ENCODE results near the gene FKBP1A.
A peak's percentile ranks its signal among the peaks of the same experiment; 100 is the strongest.

Gene FKBP1A

DNA sequence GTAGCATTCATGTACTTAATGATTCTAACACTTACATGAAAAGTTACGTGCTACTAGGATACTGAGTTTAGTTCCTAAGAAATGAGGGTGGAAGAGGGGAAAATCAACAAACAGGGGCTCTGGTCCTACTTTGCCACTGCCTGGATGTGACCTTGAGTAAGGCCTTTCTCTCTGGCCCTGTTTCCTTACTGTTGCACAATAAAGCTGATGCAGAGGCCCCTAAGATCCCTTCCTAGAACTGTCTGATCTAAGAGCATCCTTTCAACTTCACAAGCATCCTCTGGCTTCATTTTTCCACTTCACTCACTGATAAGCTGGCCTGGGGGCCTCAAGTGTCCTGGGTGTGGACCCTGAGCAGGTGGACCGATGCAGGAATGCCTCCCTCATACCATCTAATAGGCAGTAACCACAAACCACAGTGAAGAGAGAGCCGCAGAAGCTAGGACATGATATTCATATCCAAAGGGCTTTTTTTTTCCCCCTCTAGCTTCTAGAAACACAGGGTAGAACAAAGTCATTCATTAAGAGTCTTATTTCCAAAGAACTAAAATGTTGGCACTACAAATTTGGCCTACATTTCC is 21.6 kb downstream of the FKBP1A start:
- no peak for DNase-seq
- H3K9me3 Mint-ChIP-seq, result no peaks in the 10 kb centered on the region
- H3K27ac Mint-ChIP-seq, result peak overlapping the region; percentile 73
- peaks cover 97% of the 10 kb centered on the region for H3K36me3 Mint-ChIP-seq (ENCODE audit: low read depth)
- H3K4me1 Mint-ChIP-seq (ENCODE audit: low read depth), result peaks cover 46% of the 10 kb centered on the region
- no peak overlapping the region for H3K4me3 Mint-ChIP-seq
- H3K27me3 Mint-ChIP-seq, result no peaks in the 10 kb centered on the region

DNA sequence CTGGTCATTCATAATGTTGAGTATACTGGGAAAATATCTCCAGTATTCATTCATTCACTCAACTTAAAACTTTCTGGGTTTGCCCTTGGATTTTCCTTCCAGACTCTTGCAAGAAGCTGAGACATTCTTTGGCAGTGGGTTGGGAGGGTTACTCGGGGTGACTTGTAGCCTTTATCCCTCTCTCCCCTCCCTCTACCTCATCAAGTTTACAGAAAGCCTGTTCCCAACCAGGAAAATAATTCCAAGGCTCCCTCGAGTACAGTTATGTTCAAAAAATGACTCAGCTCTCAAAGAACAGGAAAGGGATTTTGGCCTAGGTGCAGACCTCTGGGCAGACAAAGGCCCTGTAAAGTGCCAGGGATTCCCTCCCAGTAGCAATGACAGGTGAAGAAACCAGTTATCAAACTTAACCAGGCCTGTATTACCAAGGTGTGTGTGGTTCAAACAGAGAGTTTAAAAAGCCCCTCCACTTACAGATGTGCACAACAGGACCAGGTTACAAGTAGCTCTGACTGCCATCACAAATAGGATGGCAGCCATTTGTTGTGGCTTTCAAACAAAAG is 22.2 kb downstream of the FKBP1A start:
- H3K4me1 Mint-ChIP-seq (ENCODE audit: low read depth), result peaks cover 45% of the 10 kb centered on the region
- peaks cover 97% of the 10 kb centered on the region for H3K36me3 Mint-ChIP-seq (ENCODE audit: low read depth)
- no peaks in the 10 kb centered on the region for H3K27me3 Mint-ChIP-seq
- peak overlapping the region; percentile 55 for H3K27ac Mint-ChIP-seq
- no peak for DNase-seq
- H3K4me3 Mint-ChIP-seq, result no peak overlapping the region
- no peaks in the 10 kb centered on the region for H3K9me3 Mint-ChIP-seq

DNA sequence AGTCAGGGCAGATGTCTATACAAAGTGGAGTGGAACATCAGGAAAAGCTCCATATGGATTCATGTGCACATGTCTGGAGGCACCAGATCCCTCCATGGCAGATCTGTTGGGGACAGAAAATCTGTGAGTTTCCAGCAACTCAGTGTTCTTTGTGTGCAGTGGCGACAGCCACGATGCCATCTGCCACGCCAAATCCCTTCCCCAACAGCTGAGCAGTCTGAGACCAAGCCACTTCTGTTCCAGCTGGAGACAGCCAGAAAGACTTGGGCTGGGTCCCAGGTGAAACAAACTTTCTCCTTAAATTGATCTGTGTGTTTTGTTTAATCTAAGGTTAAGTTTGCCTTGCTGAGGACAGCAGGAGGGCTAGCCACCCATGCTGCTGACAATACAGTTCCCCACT is 22.9 kb downstream of the FKBP1A start:
- no peaks in the 10 kb centered on the region for H3K27me3 Mint-ChIP-seq
- H3K9me3 Mint-ChIP-seq, result no peaks in the 10 kb centered on the region
- no peak for DNase-seq
- H3K4me3 Mint-ChIP-seq, result no peak overlapping the region
- H3K36me3 Mint-ChIP-seq (ENCODE audit: low read depth), result peaks cover 97% of the 10 kb centered on the region
- peaks cover 49% of the 10 kb centered on the region for H3K4me1 Mint-ChIP-seq (ENCODE audit: low read depth)
- peak overlapping the region; percentile 85 for H3K27ac Mint-ChIP-seq

DNA sequence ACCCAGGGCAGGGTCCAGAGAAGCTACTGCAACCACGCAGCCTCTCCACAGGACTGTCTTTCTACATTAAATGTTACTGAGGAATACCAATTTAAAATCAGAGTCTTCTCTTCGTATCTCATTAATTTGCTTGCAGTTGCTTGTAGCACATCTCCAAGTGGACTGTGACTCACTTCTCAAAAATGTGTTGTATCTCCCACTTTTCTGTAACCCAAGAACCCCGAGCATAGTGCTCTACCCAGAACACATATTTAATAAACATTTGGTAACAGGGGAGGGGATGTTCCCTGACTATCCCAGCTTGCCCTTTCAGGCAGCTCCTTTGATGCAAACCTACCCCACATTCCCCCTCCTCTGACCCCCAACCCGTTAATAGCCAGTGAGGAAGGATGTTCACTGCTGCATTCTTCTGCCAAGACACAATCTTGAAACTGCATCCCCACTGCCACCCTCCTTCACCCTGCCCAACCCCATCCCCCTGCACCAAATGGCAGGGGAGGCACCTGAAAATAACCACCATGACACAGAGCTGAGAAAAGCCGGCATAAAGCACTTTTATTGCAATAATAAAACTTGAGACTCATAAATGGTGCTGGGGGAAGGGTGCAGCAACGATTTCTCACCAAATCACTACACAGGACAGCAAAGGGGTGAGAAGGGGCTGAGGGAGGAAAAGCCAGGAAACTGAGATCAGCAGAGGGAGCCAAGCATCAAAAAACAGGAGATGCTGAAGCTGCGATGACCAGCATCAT is 24.2 kb downstream of the FKBP1A start:
- peaks cover 97% of the 10 kb centered on the region for H3K36me3 Mint-ChIP-seq (ENCODE audit: low read depth)
- peaks cover 56% of the 10 kb centered on the region for H3K4me1 Mint-ChIP-seq (ENCODE audit: low read depth)

DNA sequence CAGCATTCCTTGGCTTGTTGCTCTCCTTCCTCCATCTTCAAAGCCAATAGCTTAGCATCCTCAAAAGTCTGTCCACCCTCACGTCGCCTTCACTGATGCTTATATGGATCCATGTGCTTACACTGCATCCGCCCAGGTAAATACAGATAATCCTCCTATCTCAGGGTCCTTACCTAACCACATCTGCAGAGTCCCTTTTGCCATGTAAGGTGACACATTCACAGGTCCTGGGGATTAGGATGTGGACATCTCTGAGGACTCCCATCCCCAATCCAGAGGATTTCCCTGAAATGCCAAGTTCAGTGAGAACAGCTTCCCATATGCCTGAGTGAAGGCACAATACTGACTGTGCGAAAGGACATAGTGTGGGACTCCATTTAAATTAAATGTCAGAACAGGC is 25.4 kb downstream of the FKBP1A start:
- Mint-ChIP-seq H3K27ac (no peak overlapping the region), H3K4me3 (no peak overlapping the region), H3K27me3 (no peaks in the 10 kb centered on the region), H3K4me1 (ENCODE audit: low read depth) (peaks cover 60% of the 10 kb centered on the region), H3K9me3 (no peaks in the 10 kb centered on the region), H3K36me3 (ENCODE audit: low read depth) (peaks cover 98% of the 10 kb centered on the region)
- DNase-seq, result no peak

More for the DNA sequence above, 24.2 kb downstream of the FKBP1A start:
- Mint-ChIP-seq H3K9me3 (no peaks in the 10 kb centered on the region), H3K4me3 (no peak overlapping the region), H3K27ac (peak overlapping the region; percentile 79), H3K27me3 (no peaks in the 10 kb centered on the region)
- DNase-seq, result no peak

DNA sequence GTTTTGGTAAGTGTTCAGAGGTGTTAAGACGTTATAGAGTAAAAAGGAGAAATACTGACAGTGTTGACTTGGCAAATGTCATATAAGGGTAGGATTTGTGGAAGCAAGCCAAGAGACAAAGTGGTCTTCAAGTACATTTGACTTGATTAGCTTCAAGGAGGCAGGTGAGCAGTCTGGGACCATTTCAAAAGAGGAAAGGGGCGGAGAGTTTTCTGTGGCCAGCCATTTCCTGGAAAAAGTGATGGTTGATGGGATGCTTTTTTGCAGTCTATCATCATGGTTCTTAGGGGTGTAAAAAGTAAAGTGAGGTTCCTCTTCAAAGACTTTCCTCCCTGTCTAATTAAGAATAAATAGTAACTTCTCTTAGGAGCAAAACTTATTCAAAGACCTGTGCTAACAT is 28.7 kb downstream of the FKBP1A start:
- peaks cover 75% of the 10 kb centered on the region for H3K4me1 Mint-ChIP-seq (ENCODE audit: low read depth)
- peaks cover 99% of the 10 kb centered on the region for H3K36me3 Mint-ChIP-seq (ENCODE audit: low read depth)
- peak overlapping the region; percentile 48 for H3K4me3 Mint-ChIP-seq
- no peaks in the 10 kb centered on the region for H3K9me3 Mint-ChIP-seq
- no peak for DNase-seq
- H3K27me3 Mint-ChIP-seq, result no peaks in the 10 kb centered on the region
- peak overlapping the region; percentile 85 for H3K27ac Mint-ChIP-seq

DNA sequence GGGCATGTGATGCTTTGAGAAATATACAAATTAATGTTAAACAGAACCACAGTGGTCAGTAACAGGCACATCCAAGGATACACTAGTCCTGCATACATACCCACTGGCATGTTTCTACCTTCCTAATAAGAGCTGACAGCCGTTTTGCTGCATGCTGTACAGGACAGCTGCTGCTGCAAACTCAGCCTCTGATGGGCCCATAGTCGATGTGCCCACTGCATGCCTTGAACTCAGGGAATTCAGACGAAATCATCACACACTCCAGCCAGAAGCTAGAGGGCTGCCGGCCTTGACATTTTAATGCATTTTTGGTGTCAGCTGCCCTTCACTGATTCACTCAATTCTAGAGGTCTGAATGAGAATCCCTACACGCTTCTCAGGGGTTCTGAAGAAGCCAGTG is 29.3 kb downstream of the FKBP1A start:
- H3K27me3 Mint-ChIP-seq, result no peaks in the 10 kb centered on the region
- H3K4me1 Mint-ChIP-seq (ENCODE audit: low read depth), result peaks cover 77% of the 10 kb centered on the region
- no peaks in the 10 kb centered on the region for H3K9me3 Mint-ChIP-seq
- DNase-seq, result no peak
- no peak overlapping the region for H3K4me3 Mint-ChIP-seq
- peak overlapping the region; percentile 85 for H3K27ac Mint-ChIP-seq
- peaks cover 99% of the 10 kb centered on the region for H3K36me3 Mint-ChIP-seq (ENCODE audit: low read depth)

DNA sequence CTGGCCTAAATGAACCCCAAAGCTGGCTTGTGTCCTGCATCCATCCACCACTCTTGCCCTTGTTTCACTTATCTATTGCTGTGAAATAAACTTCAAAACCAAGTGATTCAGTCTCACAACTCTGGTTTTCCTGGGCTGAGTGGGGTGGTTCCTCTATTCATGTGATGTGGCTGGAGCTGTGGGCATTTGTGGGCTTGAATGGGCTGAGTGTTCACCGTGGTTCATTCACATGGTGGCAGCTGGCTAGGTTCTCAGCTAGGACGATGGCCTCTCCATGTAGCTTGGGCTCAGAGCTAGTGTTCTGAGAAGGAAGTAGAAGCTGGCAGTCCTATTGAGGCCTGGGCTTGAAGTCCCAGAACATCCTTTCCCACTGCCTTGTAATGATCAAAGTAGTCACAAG is 30.4 kb downstream of the FKBP1A start:
- H3K36me3 Mint-ChIP-seq (ENCODE audit: low read depth), result peaks cover 99% of the 10 kb centered on the region
- peaks cover 86% of the 10 kb centered on the region for H3K4me1 Mint-ChIP-seq (ENCODE audit: low read depth)

DNA sequence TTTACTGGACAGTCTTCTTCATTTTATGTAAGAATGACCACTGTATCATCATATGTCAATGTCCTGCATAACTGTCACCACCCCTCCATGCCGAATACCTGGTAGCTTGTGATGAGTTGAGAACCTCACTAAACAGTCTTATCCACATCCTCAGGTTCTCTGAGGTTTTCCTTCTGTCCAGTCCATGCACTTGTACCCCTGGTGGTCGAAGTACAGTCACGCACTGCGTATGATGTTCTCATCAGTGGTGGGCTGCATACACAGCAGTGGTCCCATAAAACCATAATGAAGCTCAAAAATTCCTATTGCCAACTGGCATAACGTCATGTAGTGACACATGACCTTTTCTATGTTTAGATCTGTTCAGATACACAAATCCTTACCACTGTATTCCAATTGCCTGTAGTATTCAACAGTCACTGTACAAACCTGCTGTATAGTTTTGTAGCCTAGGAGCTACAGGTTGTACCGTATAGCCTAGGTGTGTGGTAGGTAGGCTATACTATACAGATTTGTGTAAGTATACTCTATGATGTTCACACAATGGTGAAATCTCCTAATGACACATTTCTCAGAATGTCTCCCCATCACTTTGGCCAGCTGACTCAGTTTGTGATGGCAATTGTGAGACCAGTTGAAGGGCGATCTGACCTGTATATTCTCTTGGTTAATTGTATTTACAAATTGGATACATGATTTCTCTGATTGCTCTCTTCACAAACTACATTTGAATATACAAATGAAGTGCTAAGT is 32.6 kb downstream of the FKBP1A start:
- H3K9me3 Mint-ChIP-seq, result peaks cover 3% of the 10 kb centered on the region
- peaks cover 93% of the 10 kb centered on the region for H3K36me3 Mint-ChIP-seq (ENCODE audit: low read depth)
- H3K27me3 Mint-ChIP-seq, result no peaks in the 10 kb centered on the region
- DNase-seq, result no peak
- peaks cover 84% of the 10 kb centered on the region for H3K4me1 Mint-ChIP-seq (ENCODE audit: low read depth)
- no peak overlapping the region for H3K4me3 Mint-ChIP-seq
- H3K27ac Mint-ChIP-seq, result peak overlapping the region; percentile 71

More for the DNA sequence above, 30.4 kb downstream of the FKBP1A start:
- Mint-ChIP-seq H3K27ac (peak overlapping the region; percentile 85), H3K4me3 (no peak overlapping the region), H3K9me3 (no peaks in the 10 kb centered on the region), H3K27me3 (no peaks in the 10 kb centered on the region)
- DNase-seq, result no peak

DNA sequence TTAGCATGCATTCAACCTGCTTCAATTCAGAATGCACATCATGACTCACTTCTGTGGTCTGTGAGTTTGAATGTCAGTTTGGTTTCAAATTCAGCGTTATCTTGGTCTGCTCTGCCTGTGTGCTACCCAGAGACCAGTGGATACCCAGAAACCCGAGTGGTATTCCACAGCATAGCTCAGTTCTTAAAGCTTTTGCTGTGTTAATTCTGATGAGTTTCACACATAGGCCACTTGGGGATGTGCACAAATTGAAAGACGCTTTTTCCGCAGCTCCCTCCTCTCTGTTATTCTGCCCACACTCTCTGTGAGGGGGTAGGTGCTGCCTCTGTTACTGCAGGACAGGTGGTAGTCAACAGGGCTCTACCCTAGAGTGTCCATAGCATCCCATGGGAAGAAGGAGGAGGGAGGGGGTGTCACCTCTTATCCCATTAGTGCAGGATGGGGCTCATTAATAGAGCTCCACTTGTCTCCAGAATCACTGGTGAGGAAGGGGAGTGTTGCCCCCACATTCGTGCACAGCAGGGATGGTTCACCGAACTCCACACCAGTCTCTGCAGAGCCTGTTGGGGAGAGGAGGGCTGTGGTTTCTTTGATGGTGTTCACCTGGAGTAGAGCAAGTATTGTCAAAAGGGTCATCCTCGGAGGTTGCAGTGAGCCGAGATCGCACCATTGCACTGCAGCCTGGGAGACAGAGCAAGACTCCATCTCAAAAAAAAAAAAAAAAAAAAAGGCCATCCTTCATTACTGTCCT is 34.8 kb downstream of the FKBP1A start:
- peak overlapping the region; percentile 44 for H3K4me3 Mint-ChIP-seq
- peaks cover 64% of the 10 kb centered on the region for H3K4me1 Mint-ChIP-seq (ENCODE audit: low read depth)
- H3K36me3 Mint-ChIP-seq (ENCODE audit: low read depth), result peaks cover 93% of the 10 kb centered on the region

DNA sequence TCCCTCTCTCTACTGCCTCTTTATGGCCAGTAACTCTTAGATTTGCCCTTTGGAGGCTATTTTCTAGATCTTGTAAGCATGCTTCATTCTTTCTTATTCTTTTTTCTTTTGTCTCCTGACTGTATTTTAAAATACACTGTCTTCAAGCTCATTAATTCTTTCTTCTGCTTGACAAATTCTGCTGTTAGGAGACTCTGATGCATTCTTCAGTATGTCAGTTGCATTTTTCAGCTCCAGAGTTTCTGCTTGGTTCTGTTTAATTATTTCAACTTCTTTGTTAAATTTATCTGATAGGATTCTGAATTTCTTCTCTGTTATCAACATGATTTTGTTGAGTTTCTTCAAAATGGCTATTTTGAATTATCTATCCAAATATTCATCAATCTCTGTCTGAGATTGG is 38.9 kb downstream of the FKBP1A start:
- peaks cover 29% of the 10 kb centered on the region for H3K4me1 Mint-ChIP-seq (ENCODE audit: low read depth)
- H3K9me3 Mint-ChIP-seq, result peaks cover 10% of the 10 kb centered on the region
- peaks cover 79% of the 10 kb centered on the region for H3K36me3 Mint-ChIP-seq (ENCODE audit: low read depth)
- no peak overlapping the region for H3K4me3 Mint-ChIP-seq
- H3K27ac Mint-ChIP-seq, result no peak overlapping the region
- no peak for DNase-seq
- H3K27me3 Mint-ChIP-seq, result no peaks in the 10 kb centered on the region

More for the DNA sequence above, 34.8 kb downstream of the FKBP1A start:
- Mint-ChIP-seq H3K27me3 (no peaks in the 10 kb centered on the region), H3K9me3 (peaks cover 3% of the 10 kb centered on the region), H3K27ac (peak overlapping the region; percentile 89)
- DNase-seq, result peak; percentile 42

DNA sequence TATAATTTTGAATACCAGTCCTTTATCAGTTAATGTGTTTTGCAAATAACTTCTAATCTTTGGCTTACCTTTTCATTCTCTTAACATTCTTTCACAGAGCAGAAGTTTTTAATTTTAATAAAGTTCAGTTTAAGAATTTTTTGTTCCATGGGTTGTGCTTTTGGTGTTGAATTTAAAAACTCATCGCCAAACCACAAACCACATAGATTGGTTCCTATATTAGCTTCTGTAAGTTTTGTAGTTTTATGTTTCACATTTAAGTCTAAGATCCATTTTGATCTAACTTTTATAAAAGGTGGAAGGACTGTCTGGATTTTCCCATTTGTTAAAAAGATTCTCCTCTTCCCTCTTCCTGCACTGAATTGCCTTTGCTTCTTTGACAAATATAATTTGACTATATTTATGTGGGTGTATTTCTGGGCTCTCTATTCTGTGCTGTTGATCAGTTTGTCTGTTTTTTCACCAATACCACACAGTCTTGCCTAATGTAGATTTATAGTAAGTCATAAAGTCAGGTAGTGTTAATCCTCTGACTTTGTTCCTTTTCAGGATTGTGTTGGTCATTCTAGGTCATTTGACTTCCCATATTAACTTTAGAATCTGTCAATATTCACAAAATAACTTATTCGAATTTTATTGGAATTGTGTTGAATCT is 46.4 kb downstream of the FKBP1A start:
- H3K36me3 Mint-ChIP-seq (ENCODE audit: low read depth), result peaks cover 22% of the 10 kb centered on the region
- H3K27ac Mint-ChIP-seq, result no peak overlapping the region
- H3K27me3 Mint-ChIP-seq, result no peaks in the 10 kb centered on the region
- peaks cover 19% of the 10 kb centered on the region for H3K9me3 Mint-ChIP-seq
- no peak for DNase-seq
- H3K4me1 Mint-ChIP-seq (ENCODE audit: low read depth), result peaks cover 28% of the 10 kb centered on the region
- H3K4me3 Mint-ChIP-seq, result no peak overlapping the region

DNA sequence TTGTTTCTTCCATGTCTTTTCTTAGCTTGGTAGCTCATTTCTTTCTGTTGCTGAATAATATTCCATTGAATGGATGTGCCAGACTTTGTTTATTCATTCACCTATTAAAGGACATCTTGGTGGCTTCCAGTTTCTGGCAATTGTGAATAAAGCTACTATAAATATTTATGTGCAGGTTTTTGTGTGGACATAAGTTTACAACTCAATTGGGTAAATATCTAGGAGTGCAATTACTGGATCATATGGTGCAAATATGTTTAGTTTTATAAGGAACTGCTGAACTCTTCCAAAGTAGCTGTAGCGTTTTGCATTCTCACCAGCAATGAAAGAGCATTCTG is 47.1 kb downstream of the FKBP1A start:
- DNase-seq, result no peak
- H3K36me3 Mint-ChIP-seq (ENCODE audit: low read depth), result peaks cover 15% of the 10 kb centered on the region
- no peaks in the 10 kb centered on the region for H3K27me3 Mint-ChIP-seq
- H3K4me1 Mint-ChIP-seq (ENCODE audit: low read depth), result peaks cover 28% of the 10 kb centered on the region
- H3K27ac Mint-ChIP-seq, result no peak overlapping the region
- H3K4me3 Mint-ChIP-seq, result no peak overlapping the region
- H3K9me3 Mint-ChIP-seq, result peaks cover 17% of the 10 kb centered on the region

Measured in activated T-cell treated with anti-CD3 and anti-CD28 coated beads, Interleukin-2, amount 50 U/mL, for 24 hours (primary cell).